ENCODE results near the gene MTUS2. TPM values are rescaled to one million over a fixed set of nuclear protein-coding genes. Genes with fewer than 3 reads are reported as not detected.

The MTUS2 gene
- total and polyA plus RNA-seq, 9 of the 15 experiments (the other 6 are each of a cell fraction or from before 2014, with no cell fraction given): 0.01 to 0.28 (median 0.06) TPM; not detected in 1

GRCh38 chr13:29446016-29446415 lies 625.9 kb downstream of the MTUS2 start:
- ChIA-PET CTCF (ENCODE audit: low intra/inter-chr PET ratio) (no interaction called here), POLR2A (no interaction called here)
- DNase-seq (ENCODE audit: extremely low read depth in 1 of 4, low spot score in 3 of 4) (no peak), ATAC-seq (no peak), FAIRE-seq (no peak)
- Histone ChIP-seq H3K9me3 (replicated peaks; ENCODE audit: control insufficient read depth, insufficient read depth, low read depth, low read length) (no peaks in the 10 kb centered on the region), H3K36me3 (ENCODE audit: control insufficient read depth, insufficient read depth, low read length) (no peaks in the 10 kb centered on the region), H3K27ac (ENCODE audit: extremely low read depth, low read depth, low read length) (no peak overlapping the region), H3K27me3 (ENCODE audit: control insufficient read depth in 2 of 2, insufficient read depth in 2 of 2, low read length in 2 of 2) (no peaks in the 10 kb centered on the region; a peak in 1 of 5 replicates), H3K9ac (ENCODE audit: insufficient read depth in 1 of 2, low read depth in 2 of 2, low read length in 2 of 2) (no peak overlapping the region), H3K9me1 (ENCODE audit: control insufficient read depth, insufficient read depth, low read length) (no peaks in the 10 kb centered on the region), H3K4me1 (replicated peaks in 1 of 2; ENCODE audit: control insufficient read depth in 2 of 2, insufficient read depth in 2 of 2, low read length in 2 of 2) (no peaks in the 10 kb centered on the region; a peak in 1 of 5 replicates), H3K4me3 (no peak overlapping the region), H3K4me2 (ENCODE audit: insufficient read depth, low read length) (no peak overlapping the region), H3K79me2 (ENCODE audit: control insufficient read depth, insufficient read depth, low read length) (no peaks in the 10 kb centered on the region), H2AFZ (ENCODE audit: low read depth, low read length) (no peak overlapping the region), H4K20me1 (replicated peaks; ENCODE audit: control insufficient read depth, insufficient read depth, low read length) (no peaks in the 10 kb centered on the region)
- intact Hi-C loops (cut with micrococcal nuclease): no loop called here
- in situ Hi-C loops (cut with MboI): no loop called here
- no TSS peak for BruUV-seq (replicated peaks)
- WGBS (ENCODE audit: insufficient coverage, low coverage, missing lambda C conversion rate): 23% methylated on average over 3 of the region's 3 CpGs
- no peak for TF ChIP-seq ZNF76 (CRISPR knock-in tag; IDR thresholded peaks at IDR 0.05; ENCODE audit: borderline replicate concordance)

GRCh38 chr13:29448174-29448573 lies 628.0 kb downstream of the MTUS2 start:
- DNase-seq (ENCODE audit: extremely low read depth in 1 of 4, low spot score in 3 of 4): no peak
- POLR2A ChIA-PET: interaction anchor here (1.0 kb wide), 1 partner anchor 36 kb away, joined by 3 read pairs; no protein-coding TSS in a partner anchor
- WGBS (ENCODE audit: insufficient coverage, low coverage, missing lambda C conversion rate): 51% methylated on average over 2 of the region's 2 CpGs
- TF ChIP-seq BCOR (IDR thresholded peaks at IDR 0.05) (no peak), SP1 (CRISPR knock-in tag; IDR thresholded peaks at IDR 0.05) (no peak), GATA2 (CRISPR knock-in tag; IDR thresholded peaks at IDR 0.05) (no peak), TCF7 (IDR thresholded peaks at IDR 0.05; ENCODE audit: borderline replicate concordance) (no peak), PHTF2 (CRISPR knock-in tag; IDR thresholded peaks at IDR 0.05) (no peak), FOXP4 (CRISPR knock-in tag; IDR thresholded peaks at IDR 0.05; ENCODE audit: borderline replicate concordance) (no peak), FOXJ3 (CRISPR knock-in tag; IDR thresholded peaks at IDR 0.05) (no peak), SIN3B (IDR thresholded peaks at IDR 0.05; ENCODE audit: low read depth) (no peak)
- TF ChIP-seq, protein P1, sequence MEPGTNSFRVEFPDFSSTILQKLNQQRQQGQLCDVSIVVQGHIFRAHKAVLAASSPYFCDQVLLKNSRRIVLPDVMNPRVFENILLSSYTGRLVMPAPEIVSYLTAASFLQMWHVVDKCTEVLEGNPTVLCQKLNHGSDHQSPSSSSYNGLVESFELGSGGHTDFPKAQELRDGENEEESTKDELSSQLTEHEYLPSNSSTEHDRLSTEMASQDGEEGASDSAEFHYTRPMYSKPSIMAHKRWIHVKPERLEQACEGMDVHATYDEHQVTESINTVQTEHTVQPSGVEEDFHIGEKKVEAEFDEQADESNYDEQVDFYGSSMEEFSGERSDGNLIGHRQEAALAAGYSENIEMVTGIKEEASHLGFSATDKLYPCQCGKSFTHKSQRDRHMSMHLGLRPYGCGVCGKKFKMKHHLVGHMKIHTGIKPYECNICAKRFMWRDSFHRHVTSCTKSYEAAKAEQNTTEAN (CRISPR knock-in tag; IDR thresholded peaks at IDR 0.05): no peak
- Histone ChIP-seq H3K9me1 (ENCODE audit: control insufficient read depth, insufficient read depth, low read length) (no peaks in the 10 kb centered on the region), H3K9ac (ENCODE audit: insufficient read depth in 1 of 2, low read depth in 2 of 2, low read length in 2 of 2) (no peak overlapping the region), H2AFZ (ENCODE audit: low read depth, low read length) (no peak overlapping the region), H3K79me2 (ENCODE audit: control insufficient read depth, insufficient read depth, low read length) (no peaks in the 10 kb centered on the region), H3K4me3 (no peak overlapping the region), H3K9me3 (replicated peaks; ENCODE audit: control insufficient read depth, insufficient read depth, low read depth, low read length) (no peaks in the 10 kb centered on the region), H4K20me1 (replicated peaks; ENCODE audit: control insufficient read depth, insufficient read depth, low read length) (no peaks in the 10 kb centered on the region), H3K4me1 (replicated peaks in 1 of 2; ENCODE audit: control insufficient read depth in 2 of 2, insufficient read depth in 2 of 2, low read length in 2 of 2) (peaks cover 0 to 5% of the 10 kb centered on the region in 2 experiments; a peak in 3 of 5 replicates), H3K36me3 (ENCODE audit: control insufficient read depth, insufficient read depth, low read length) (no peaks in the 10 kb centered on the region), H3K4me2 (ENCODE audit: insufficient read depth, low read length) (no peak overlapping the region), H3K27me3 (ENCODE audit: control insufficient read depth in 2 of 2, insufficient read depth in 2 of 2, low read length in 2 of 2) (no peaks in the 10 kb centered on the region), H3K27ac (ENCODE audit: extremely low read depth, low read depth, low read length) (no peak overlapping the region)
- in situ Hi-C loops (cut with MboI) (no loop called here), intact Hi-C loops (cut with micrococcal nuclease) (no loop called here)
- BruUV-seq (replicated peaks): no TSS peak
- FAIRE-seq: no peak
- CTCF ChIA-PET (ENCODE audit: low intra/inter-chr PET ratio): no interaction called here
- no peak for ATAC-seq

Measured in K562 (cell line).